ENCODE data around the gene ELP4.
A peak's percentile ranks its signal among the peaks of the same experiment; 100 is the strongest.
"Not testable (repeated sequence)": the region's sequence is repeated elsewhere in the genome, so short reads cannot be mapped to it uniquely, and the experiment has no call there.

Gene ELP4

DNA sequence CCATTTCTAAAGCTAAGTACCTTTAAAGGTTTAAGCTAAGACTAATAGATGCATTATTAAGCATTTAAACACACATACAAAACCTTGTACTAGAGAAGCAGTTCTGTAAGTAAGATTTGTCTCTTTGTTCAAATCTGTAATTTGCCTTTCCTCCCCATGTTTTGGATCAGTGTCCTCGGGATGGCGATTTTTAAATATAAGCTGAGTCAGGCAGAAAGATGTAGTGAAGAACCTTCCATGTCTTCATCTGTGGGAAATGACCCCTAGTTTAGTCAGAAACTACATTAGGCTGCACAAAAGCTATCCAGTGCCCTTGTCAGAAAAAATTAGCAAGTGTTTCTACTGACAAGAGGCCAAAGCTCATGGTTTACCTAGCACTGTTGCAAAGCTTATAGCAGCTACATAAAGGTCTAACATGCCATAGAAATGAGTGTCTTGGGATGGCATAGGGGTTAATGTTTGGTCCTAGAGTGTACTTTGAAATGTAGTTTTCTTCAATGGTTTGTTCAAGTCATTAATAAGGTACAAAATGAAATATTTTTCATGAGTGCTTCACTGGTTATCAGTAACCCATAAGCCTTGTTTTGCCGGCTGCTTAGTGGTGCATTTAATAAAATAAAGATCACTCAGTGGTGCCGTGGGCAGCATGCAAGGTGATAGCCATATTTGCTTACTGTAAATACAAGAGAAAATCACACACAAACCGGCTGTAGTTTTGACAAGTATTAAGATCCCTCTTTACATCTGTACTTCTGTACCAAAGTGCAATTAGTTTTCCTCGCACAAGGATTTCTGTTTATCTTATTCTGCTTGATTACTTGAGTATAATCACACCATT lies 139.8 kb downstream of the ELP4 start:
- DNase-seq: no peak

DNA sequence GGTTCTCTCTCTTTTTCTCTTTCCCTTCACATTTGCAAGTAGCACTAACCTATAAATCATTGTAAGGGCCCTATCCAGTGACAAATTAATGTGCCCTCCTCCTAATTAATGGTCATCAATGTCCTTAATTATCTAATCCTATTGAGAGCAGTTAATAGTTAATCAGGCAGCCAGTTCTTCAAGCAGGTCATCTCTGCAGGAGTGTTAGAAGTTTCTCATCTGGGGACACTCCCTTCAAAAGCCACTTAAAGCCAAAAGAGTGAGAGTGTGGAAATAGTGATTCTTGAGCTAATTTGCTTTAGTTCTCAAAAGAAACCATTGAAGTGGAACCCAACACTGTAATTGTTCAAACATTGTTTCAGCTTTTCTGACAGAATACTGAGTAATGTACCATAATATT lies 141.6 kb downstream of the ELP4 start:
- DNase-seq: no peak

DNA sequence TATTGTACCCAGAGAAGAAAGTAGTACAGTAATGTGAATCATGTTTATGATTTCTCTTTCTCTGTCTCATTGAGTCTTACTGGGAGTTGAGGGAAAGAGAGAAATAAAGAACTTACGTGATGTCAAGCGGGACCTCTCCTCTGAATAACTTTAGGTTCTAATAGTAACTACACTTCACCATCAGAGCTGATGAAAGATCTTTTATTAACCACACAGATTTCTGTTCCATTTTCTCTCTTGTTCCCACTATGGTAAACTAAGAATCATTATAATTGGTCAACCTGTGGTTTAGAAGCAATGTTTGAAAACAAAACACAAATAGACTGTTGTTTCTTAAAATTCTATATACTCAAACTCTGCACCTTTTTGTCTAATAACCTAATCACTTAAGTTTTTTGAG lies 142.3 kb downstream of the ELP4 start:
- no peak for DNase-seq

DNA sequence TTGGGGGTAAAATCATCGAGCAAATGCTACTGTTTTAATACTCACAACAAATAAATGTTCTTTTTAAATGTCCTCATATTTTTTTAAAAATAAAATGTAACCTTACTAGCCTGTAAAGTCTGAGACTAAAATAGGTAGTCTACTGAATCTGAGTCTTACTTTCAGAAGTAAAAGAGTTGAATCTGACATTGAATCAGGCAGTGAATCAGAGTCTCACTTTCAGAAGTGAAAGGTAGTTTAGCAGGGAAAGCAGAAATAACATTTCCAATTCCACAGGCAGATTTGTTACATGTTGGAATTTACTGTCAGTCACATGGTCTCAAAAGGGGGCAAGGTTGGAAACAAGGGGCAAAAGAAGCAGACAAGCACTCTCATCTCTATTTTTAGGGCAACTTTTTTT lies 143.0 kb downstream of the ELP4 start:
- no peak for DNase-seq

DNA sequence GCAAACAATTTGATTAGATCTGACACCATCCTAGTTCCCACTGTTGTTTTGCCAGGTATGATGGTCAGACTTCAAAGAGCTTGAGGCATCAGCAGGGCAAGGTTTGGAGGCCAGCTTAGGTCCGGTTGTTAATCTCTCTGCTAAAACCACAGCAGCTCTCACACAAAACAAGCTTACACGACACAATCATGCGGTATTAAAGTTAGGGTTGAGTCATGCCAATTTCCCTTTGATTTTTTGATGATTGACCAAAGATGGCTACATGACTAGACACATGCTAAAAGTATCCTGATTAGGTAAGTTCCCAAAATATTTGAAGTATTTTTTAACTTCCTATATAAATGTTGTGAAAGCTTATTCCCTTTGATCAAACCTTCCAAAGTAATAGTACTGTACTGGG lies 145.9 kb downstream of the ELP4 start:
- peak; percentile 92 for DNase-seq

DNA sequence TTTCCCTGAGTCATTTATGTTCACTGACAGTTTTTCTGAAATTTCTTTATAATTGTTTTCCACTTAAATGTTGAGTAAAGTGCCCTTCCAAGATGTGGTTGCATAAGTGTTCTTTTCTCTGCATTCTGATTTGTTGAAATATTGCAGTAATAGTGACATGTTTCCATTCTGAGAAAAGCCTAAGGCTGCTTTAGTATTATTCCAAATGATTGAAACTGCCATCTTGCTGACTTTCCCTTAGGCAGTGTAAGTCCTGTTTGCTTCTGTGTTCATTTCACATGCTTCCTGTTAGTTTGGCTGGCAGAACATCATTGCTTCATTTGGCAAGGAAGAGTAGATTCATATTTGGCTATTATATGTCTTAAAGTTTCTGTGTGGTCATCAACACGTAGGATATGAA lies 146.5 kb downstream of the ELP4 start:
- DNase-seq: peak; percentile 25

DNA sequence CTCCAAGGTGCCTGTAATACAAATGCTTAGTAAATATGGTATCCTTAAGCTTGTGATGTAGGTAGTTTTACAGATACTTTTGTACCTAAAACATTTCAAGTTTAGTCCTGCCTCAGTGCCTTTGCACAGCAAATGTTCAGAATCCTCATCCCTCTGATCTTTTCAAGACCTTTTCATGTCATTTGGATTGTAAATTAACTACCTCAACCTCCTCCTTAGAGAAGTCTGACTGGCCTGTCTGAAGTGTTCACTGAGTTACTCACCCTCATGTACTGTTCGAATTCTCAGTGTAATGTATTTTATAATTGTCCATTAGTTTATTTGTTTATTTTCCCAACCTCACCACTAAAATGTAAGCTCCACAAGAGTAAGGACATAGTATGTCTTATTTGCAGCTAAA lies 147.5 kb downstream of the ELP4 start:
- peak; percentile 25 for DNase-seq

DNA sequence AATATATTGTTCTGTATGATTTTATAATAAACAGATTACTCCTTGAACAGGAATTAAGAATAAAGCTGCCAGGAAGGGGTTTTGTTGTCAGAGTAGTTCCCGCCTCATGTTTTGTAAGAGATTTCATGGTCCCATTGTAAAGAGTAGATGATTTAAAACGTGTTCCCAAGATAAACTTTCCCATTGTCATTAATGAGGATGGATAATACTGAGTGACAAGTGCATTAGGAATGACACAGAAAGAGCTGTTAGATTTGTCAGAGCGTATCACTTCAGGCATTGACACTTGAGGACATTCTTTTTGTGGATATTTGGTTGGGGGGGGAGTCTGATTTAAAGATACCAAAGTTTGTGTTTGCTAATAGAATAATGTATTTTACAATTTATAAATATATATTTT lies 154.6 kb downstream of the ELP4 start:
- DNase-seq: no peak

DNA sequence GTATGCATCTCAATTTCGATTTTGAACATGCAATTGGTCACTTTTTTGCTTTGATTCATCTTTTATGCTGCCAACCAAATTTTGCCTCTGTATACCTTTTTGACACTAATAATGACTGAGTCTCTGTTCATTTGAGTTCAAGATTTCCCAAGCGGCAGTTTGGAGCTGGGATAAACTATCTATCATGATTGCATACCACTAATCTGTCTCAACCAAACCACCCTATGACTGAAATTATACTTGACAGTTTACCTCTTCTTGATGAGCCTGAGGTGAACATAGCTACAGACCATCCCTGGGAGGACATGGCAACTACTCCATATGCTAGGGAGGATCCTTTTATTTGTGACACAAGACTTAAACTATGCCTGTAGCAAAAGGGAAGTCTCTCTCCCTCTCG lies 155.4 kb downstream of the ELP4 start:
- no peak for DNase-seq

DNA sequence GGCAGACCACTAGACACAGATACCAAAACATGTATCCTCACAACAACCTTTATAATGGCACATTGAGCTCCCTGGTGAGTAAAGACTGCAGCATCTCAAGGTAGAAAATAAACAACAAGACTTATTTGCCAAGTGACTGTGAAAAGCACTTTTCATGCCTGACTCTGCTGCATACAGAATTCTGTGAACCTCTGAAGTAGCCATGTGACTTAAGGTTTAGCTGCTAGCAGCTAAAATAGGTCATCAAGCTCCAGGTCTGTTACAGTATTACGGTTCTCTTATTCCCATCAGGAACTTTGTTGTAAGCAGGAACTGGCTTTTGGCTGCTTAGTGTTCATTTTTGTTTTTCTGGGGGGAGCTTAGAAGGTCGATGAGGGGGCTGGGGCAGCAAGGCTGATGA lies 162.1 kb downstream of the ELP4 start:
- no peak for DNase-seq

DNA sequence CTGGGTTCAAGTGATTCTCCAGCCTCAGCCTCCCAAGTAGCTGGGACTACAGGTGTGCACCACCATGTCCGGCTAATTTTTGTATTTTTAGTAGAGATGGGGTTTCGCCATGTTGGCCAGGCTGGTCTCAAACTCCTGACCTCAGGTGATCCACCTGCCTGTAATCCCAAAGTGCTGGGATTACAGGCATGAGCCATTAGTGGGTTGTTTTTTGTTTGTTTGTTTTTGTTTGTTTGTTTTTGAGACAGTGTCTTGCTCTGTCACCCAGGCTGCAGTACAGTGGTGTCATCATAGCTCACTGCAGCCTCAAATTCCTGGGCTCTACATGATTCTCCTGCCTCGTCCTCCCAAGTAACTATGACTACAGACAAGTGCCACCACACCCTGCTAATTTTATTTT lies 163.5 kb downstream of the ELP4 start:
- not testable (repeated sequence) for DNase-seq

DNA sequence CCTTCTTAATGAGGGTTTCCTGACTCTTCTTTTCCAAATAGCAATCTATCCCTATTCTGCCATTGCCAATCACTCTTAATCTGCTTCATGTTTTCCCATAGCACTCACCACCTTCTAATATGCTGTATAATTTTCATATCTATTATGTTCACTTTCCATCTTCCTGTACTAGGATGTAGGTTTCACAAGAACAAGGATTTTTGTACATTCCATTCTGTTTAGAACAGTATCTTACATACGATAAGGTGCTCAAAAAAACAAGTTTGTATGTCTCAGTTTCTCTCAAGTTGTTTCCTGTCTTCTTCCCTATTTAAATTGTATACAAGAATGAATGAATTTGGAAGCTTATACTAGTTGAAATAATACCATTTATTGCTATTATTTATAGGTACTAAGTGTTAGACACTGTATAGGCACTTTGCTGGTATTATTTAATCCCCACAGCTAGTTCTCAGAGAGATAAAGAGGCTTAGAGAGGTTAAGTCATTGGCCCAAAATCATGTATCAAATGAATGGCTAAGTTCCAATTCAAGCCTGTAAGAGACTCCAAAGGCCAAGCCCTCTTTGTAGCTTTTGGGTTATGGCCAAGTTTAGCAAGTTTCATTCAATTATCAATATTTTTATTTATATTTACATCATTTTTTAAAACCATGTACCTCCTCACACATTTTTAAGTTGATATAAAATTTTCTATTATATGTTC lies 166.9 kb downstream of the ELP4 start:
- DNase-seq: no peak

DNA sequence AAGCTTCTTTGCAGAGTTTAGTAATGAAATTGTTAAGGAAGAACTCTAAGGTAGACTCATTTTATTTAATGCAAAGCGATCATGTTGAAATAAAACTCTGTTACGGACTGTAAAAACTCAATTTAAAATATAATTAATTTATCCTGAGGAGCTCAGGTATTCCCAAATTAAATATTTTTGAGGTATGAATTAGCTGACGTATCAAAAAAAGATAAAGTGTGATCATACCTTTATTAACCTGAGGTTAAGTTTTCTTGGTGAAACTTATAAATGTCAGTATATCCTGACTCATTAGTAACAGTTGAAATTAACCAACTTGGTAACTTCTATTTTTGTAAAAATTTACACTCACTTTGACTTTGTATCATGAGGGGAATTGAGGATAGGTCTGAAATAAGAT lies 171.2 kb downstream of the ELP4 start:
- no peak for DNase-seq

DNA sequence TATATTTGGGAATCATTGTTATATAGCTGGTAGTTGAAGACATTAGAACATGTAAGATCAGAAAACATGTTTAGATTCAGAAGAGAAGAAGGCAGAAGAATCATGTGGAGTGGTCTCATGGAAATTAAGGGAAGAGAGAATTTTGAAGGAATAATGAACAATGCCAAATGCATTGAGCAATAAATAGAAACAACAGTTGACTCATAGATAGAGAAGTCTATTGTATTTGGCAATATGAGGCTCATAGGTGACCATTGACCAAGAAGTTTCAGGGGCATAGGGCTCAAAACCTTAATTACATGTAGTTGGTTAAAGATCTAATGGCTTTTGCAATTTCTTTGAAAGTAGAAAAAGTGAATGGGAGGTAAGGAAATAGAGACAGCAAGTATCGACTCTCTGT lies 177.7 kb downstream of the ELP4 start:
- peak; percentile 14 for DNase-seq

DNA sequence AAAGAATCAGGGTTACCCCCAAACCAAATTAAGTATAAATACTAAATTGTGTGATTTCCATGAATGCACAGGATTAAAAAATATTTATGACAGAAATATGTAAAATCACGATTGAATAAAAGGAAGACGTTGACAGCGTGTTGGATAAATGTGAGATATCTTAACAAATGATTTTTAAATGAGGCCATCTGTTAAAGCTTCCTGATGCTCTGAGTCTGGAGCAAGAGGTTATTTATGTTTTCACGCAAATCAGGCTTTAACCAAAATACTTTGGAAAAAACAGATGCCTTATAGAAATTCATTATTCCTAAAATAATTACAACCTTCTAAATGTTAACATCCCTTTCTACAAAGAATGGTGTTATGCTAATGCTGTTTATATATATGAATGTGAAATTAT lies 178.3 kb downstream of the ELP4 start:
- no peak for DNase-seq

DNA sequence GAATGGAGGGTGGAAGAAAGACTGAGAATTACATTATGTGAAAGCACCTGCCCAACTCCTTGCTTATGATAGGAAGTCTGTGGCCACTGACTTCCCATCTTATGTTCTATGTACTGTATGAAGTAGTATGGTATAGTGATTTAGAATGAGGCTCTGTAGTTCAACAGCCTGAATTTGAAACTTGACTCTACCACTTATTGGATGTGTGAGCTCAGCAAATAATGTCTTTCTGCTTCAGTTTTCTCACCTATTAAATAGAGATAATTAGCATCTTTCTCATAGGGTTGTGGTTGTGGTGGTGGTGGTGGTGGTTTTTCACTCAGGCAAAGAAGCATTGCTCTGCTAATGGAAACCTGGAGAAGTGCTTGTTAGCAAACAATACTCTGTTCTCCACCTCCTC lies 180.0 kb downstream of the ELP4 start:
- no peak for DNase-seq

DNA sequence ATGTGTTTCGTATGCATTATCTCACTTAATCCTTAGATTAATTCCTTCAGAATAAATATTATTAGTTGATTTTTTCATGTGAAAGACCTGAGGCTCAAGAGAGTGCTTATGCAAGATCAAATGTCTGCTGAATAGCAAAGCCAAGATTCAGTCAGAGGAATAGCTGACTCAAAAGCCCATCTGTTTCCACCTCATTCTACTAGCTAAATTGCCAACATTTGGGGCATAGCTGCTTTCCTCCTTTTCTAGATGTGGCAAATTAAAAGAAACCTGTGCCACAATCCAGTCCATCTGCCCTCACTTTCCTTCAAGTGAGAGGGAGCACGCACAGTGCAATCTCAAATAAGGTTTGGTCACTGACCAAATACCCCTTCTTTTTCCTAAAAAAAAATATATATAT lies 180.5 kb downstream of the ELP4 start:
- DNase-seq: no peak

DNA sequence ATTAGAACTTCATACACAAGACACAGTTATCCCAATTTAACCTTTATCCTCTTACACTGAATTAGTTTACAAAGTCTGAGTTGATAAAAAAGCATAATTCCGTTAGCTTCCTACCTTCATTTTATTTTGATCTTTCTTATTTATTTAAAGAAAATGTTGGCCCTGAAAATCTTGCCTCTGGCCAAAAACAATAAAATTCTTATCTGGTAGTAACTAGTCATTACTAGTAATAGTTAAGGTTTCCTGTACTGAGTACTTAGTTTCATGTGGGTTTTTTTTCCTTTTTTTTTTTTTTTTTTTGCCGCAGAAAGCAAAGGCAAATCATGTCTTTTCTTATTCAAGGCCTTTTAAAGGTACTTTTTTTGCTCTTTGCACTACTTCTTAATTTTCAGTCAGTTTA lies 180.9 kb downstream of the ELP4 start:
- no peak for DNase-seq

DNA sequence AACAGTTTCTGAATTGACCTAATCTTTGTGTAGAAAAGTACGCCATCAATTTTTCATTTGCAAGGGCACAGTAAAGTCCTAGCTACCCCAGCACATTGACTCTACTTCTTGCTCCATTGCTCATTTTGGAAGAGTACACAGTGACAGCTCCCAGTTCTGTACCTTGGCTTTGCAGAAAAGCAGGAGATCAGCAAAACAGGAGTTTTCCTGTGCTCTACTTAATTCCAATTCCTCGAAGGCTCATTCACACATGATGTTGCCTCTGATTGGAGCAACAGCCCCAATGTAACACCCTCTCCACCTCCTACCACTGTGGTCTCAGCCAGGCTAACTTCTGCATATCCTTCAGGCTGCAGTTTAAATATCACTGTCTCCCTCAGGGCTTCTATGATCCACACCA lies 182.9 kb downstream of the ELP4 start:
- no peak for DNase-seq

DNA sequence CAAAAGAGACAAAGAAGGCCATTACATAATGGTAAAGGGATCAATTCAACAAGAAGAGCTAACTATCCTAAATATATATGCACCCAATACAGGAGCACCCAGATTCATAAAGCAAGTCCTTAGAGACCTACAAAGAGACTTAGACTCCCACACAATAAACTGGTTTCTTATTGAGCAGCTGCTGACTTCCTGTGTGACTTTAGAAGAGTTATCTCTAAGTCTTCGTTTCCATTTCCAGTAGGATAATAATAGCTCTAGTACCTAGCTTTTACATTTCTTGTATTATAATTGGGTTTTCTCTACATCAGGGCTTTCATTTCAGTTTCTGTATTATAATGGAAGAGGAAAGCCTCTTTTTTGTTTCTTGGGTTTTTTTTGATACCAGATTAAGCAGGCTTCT lies 187.5 kb downstream of the ELP4 start:
- not testable (repeated sequence) for DNase-seq

DNA sequence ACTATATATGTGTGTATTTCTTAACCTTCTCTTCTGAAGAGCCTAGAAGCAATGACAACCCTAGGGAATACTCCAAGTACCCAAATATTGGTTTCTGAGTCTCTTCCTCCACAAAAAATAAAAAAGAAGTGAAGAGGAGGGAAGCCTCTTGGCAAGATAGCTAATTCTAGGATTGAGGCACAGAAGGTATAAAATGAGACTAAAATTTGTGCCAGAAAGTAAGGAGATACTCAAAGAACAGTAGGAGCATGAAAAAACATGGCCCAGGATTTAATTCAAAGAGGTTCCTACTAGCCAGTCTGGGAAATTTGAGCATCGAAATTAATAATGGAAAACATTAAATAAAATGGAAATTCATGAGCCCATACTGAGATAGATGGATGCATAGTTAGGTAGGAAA lies 189.5 kb downstream of the ELP4 start:
- DNase-seq: no peak

DNA sequence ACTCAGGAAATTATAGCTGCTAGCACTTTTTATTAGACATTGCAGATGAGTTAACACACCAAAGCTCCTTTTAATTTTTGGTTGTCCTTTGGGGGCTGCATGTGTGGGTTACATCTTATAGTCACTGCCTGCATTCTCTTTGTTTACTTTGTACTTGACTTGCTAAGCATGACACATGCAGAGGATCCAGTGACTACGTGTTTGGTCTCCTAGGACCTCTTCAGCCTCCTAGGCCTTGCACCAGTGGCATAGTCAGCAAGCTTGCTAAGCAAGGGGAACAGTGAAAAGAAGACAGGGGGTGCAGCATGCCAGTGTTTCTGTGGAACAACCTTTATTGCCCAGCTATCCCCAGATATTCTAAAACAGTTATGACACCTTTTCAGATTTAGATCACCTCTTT lies 193.4 kb downstream of the ELP4 start:
- peak; percentile 54 for DNase-seq

DNA sequence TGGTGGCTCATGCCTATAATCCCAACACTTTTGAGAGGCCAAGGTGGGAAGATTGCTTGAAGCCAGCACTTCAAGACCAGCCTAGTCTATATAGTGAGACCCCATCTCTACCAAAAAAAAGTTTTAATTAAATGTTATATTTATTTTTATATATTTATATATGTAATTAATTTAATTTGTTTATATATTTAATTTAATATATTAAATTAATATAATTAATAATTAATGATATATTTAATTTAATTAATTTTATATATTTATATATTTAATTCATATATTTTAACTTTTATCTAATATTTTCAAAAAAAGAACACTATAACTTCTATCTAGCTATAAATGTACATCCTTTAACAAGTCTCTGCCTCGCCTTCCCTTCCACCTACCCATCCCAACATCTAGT lies 196.8 kb downstream of the ELP4 start:
- no peak for DNase-seq

DNA sequence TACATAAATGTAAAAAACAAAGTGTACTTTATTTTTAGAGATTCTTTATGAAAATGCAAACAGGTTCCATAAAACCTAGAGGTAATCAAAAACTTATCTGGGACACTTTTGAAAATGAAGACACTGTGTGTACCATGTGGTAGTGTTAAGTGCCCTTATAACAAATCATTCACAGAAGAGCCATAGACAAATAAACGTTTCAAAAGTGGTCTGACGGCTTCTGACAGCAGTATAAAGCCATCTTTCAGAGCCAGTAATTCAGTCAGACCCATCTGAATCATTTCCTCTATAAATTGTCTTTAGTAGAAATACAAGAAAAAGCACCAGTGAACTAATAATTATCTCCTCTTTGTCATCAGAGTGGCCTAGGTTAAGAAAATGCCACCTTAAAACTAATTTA lies 201.6 kb downstream of the ELP4 start:
- DNase-seq: no peak

DNA sequence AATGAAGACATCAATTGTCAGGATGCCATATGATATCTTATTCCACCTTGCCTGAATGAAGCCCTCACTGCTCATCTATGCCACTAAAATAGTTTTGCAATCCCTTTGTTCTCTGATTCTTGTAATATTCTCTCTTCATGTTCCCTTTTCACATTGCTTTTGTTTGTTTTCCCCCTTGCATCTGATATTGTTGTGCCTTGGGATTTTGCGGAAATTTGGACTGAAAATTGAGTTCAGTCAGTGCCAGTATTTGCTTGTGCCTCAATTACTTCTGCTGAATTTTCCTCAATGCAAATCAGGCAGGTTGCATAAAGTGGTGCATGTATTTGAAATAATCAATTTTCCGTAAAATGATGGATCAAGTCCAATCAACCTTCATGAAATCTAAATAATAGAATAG lies 203.3 kb downstream of the ELP4 start:
- DNase-seq: no peak
